Measurements from ENCODE around the gene RPL26. TPM values are rescaled to one million over a fixed set of nuclear protein-coding genes. Genes with fewer than 3 reads are reported as not detected.

Gene RPL26
- total RNA-seq, 4 donors from 2014 or later = 2,392 to 2,913 (median 2,833) TPM

DNA sequence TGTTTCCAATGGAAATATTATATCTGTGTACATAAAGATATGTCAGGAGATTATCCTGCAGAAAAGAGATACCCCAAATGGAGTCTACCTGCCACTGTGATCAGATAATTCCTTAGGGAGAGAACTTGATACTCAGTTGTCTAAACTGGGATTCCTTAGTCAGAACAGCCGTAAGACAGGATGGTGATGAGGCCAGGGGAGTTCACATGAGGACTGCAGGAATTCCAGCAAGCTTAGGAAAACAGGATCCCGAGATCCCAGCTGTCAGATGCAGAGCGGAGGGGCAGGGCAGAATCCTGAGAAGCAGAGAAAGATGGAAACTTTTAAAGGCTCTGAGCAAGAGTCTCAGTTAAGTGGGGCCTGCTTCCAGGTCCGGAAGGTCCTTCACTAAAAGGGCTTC, 11.2 kb downstream of the RPL26 start:
- Histone ChIP-seq H3K4me3 (no peak overlapping the region), H3K27ac (peak overlapping the region; percentile 43 to 67 (median 54)), H3K9me3 (no peaks in the 10 kb centered on the region), H3K4me1 (peaks cover 34% of the 10 kb centered on the region in 2 donors), H3K27me3 (no peaks in the 10 kb centered on the region), H3K36me3 (peaks cover 0 to 17% of the 10 kb centered on the region in 2 donors)
- intact Hi-C loops (cut with DNase I; ENCODE audit: low total_unique reads) (no loop called here), in situ Hi-C loops (cut with MboI; ENCODE audit: low sequenced_read_pairs in 4 of 4) (no loop called here)
- TF ChIP-seq POLR2A (IDR thresholded peaks at IDR 0.05) = no peak
- TF ChIP-seq, protein P1, sequence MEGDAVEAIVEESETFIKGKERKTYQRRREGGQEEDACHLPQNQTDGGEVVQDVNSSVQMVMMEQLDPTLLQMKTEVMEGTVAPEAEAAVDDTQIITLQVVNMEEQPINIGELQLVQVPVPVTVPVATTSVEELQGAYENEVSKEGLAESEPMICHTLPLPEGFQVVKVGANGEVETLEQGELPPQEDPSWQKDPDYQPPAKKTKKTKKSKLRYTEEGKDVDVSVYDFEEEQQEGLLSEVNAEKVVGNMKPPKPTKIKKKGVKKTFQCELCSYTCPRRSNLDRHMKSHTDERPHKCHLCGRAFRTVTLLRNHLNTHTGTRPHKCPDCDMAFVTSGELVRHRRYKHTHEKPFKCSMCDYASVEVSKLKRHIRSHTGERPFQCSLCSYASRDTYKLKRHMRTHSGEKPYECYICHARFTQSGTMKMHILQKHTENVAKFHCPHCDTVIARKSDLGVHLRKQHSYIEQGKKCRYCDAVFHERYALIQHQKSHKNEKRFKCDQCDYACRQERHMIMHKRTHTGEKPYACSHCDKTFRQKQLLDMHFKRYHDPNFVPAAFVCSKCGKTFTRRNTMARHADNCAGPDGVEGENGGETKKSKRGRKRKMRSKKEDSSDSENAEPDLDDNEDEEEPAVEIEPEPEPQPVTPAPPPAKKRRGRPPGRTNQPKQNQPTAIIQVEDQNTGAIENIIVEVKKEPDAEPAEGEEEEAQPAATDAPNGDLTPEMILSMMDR (IDR thresholded peaks at IDR 0.05 in 4 of 5, conservative IDR thresholded peaks at IDR 0.05 in 1 of 5) = no peak
- ATAC-seq = peak; percentile 16 to 23
- no peak for DNase-seq

DNA sequence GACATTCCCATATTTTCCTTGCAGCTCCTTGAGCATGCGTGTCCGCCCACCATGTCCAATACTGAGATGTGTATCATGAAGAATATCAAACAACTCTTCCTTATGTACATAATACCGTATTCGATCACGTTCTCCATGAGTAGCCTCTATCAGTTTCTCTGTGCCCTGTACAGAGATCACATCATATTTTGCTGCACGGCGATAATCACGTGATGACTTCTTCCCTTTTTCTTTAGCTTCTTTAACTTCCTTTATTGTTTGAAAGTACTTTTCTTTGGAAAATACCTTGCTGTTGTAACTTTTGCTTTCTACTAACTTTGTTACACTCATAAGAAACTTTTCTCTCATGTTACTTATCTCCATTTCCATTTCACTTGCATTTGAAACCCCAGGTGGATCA, 13.0 kb downstream of the RPL26 start:
- no peak for ATAC-seq
- TF ChIP-seq, protein P1 (IDR thresholded peaks at IDR 0.05 in 4 of 5, conservative IDR thresholded peaks at IDR 0.05 in 1 of 5) = no peak
- no peak for TF ChIP-seq POLR2A (IDR thresholded peaks at IDR 0.05)
- intact Hi-C loops (cut with DNase I; ENCODE audit: low total_unique reads) = no loop called here
- no peaks in the 10 kb centered on the region for H3K9me3 ChIP-seq
- no peak for DNase-seq
- H3K36me3 ChIP-seq = peaks cover 0 to 17% of the 10 kb centered on the region in 2 donors
- in situ Hi-C loops (cut with MboI; ENCODE audit: low sequenced_read_pairs in 4 of 4) = no loop called here
- peak overlapping the region in 1 of 4 donors; percentile 60 for H3K27ac ChIP-seq
- H3K4me1 ChIP-seq = peaks cover 27 to 32% of the 10 kb centered on the region in 2 donors
- H3K4me3 ChIP-seq = no peak overlapping the region
- H3K27me3 ChIP-seq = no peaks in the 10 kb centered on the region

DNA sequence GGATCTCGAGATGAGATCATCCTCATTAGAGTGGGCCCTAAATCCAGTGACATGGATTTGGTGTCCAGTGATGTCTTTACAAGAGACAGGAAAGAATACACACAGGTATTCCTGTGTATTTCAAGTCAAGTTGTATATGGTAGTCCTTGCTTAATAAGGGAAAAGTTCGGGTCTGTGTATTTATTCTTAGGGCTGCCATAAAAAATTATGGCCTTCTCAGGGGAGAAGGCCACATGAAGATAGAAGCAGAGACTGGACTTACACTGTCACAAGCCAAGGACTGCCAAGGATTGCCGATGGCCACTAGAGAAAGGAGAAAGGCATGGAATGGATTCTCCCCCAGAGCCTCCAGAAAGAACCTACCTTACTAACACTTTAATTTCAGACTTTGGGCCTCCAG, 14.8 kb downstream of the RPL26 start:
- ATAC-seq (no peak), DNase-seq (no peak)
- Histone ChIP-seq H3K36me3 (peaks cover 0 to 17% of the 10 kb centered on the region in 2 donors), H3K4me1 (peaks cover 28 to 34% of the 10 kb centered on the region in 2 donors), H3K9me3 (no peaks in the 10 kb centered on the region), H3K4me3 (no peak overlapping the region), H3K27ac (peak overlapping the region in 2 of 4 donors; percentile 8 to 47), H3K27me3 (no peaks in the 10 kb centered on the region)
- intact Hi-C loops (cut with DNase I; ENCODE audit: low total_unique reads) (no loop called here), in situ Hi-C loops (cut with MboI; ENCODE audit: low sequenced_read_pairs in 4 of 4) (no loop called here)
- TF ChIP-seq POLR2A (IDR thresholded peaks at IDR 0.05) = no peak
- TF ChIP-seq, protein P1 (IDR thresholded peaks at IDR 0.05 in 4 of 5, conservative IDR thresholded peaks at IDR 0.05 in 1 of 5) = no peak

DNA sequence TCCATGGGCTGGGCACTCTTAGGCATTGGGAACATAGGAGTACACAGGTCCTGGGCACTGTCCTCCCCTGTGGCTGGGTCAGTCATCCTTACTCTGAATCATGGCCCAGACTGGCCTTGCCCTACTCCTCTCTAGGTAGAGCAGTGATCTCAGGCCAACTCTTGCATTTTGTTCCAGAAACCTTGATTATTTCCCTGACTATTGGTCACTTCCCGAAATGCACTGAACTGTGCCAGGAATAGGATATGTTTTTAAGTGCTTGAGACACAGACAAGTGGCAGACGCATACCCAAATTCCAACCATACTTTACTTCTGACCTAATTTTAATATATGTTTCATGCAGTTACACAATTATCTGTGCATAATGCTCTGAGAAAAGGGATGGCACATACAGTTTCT, 16.8 kb downstream of the RPL26 start:
- in situ Hi-C loops (cut with MboI; ENCODE audit: low sequenced_read_pairs in 4 of 4) = no loop called here

More for the DNA sequence above, 16.8 kb downstream of the RPL26 start:
- H3K9me3 ChIP-seq = no peaks in the 10 kb centered on the region
- TF ChIP-seq POLR2A (IDR thresholded peaks at IDR 0.05) = no peak
- TF ChIP-seq, protein P1 (IDR thresholded peaks at IDR 0.05 in 4 of 5, conservative IDR thresholded peaks at IDR 0.05 in 1 of 5) = no peak
- no peak overlapping the region for H3K4me3 ChIP-seq
- H3K27ac ChIP-seq = peak overlapping the region; percentile 44 to 66 (median 58)
- H3K4me1 ChIP-seq = peaks cover 29% of the 10 kb centered on the region in 2 donors
- DNase-seq (no peak), ATAC-seq (peak in 1 of 2 donors; percentile 28)
- H3K36me3 ChIP-seq = peaks cover 0 to 17% of the 10 kb centered on the region in 2 donors
- intact Hi-C loops (cut with DNase I; ENCODE audit: low total_unique reads) = no loop called here
- H3K27me3 ChIP-seq = no peaks in the 10 kb centered on the region

All from gastrocnemius medialis (tissue), 4 donors.